ENCODE data around the gene HIBADH. TPM values are rescaled to one million over a fixed set of nuclear protein-coding genes. Genes with fewer than 3 reads are reported as not detected.

HIBADH gene
- polyA plus RNA-seq, 1 donor (not counting 4 experiments of a cell fraction or from before 2014, with no cell fraction given): 42.6 TPM

- Histone ChIP-seq H3K4me2 (ENCODE audit: control insufficient read depth, extremely low read depth, insufficient read depth, low read depth, low read length) (no peak overlapping the region), H3K9ac (ENCODE audit: control insufficient read depth, extremely low read depth, insufficient read depth, low read length) (no peak overlapping the region), H3K79me2 (ENCODE audit: control insufficient read depth, insufficient read depth, low read length) (no peaks in the 10 kb centered on the region), H3K4me3 (ENCODE audit: control insufficient read depth in 2 of 3, extremely low read depth in 1 of 3, insufficient read depth in 2 of 3, low read depth in 1 of 3, low read length in 3 of 3) (no peak overlapping the region), H3K4me1 (ENCODE audit: control insufficient read depth, extremely low read depth, insufficient read depth, low read length) (peaks cover 4% of the 10 kb centered on the region), H3K9me1 (ENCODE audit: control insufficient read depth, extremely low read depth, insufficient read depth, low read length) (no peaks in the 10 kb centered on the region), H3K27me3 (ENCODE audit: control insufficient read depth, extremely low read depth, insufficient read depth, low read length) (no peaks in the 10 kb centered on the region), H3K27ac (ENCODE audit: control insufficient read depth, insufficient read depth, low read length) (no peak overlapping the region), H3K36me3 (ENCODE audit: control insufficient read depth in 2 of 2, extremely low read depth in 1 of 2, insufficient read depth in 2 of 2, low read length in 2 of 2) (no peaks in the 10 kb centered on the region), H3K9me3 (ENCODE audit: control insufficient read depth, low read depth, low read length) (no peaks in the 10 kb centered on the region), H2AFZ (ENCODE audit: control insufficient read depth, low read length) (no peak overlapping the region), H4K20me1 (ENCODE audit: control insufficient read depth, extremely low read depth, insufficient read depth, low read length) (no peaks in the 10 kb centered on the region)
- FAIRE-seq (no peak), DNase-seq (ENCODE audit: low read depth, low spot score) (no peak)
- dilution Hi-C loops (cut with MboI; ENCODE audit: extremely low pct_ligation_motif_present, low sequenced_read_pairs): no loop called here
- no peak for TF ChIP-seq EZH2 (IDR thresholded peaks at IDR 0.05; ENCODE audit: low read length)
- no peak for TF ChIP-seq CTCF (optimal IDR thresholded peaks at IDR 0.05 in 1 of 3, IDR thresholded peaks at IDR 0.05 in 1 of 3, conservative IDR thresholded peaks at IDR 0.05 in 1 of 3; ENCODE audit: extremely low read depth in 1 of 3, insufficient read depth in 2 of 3, low read length in 3 of 3)
These were observed 59.9 kb downstream of the HIBADH start for GRCh38 chr7:27602766-27603165.

- FAIRE-seq: no peak
- peaks cover 2% of the 10 kb centered on the region for H3K4me1 ChIP-seq (ENCODE audit: control insufficient read depth, extremely low read depth, insufficient read depth, low read length)
These were observed 61.5 kb downstream of the HIBADH start for GRCh38 chr7:27601217-27601616.

More at GRCh38 chr7:27601217-27601616, 61.5 kb downstream of the HIBADH start:
- Histone ChIP-seq H3K27me3 (ENCODE audit: control insufficient read depth, extremely low read depth, insufficient read depth, low read length) (no peaks in the 10 kb centered on the region), H3K36me3 (ENCODE audit: control insufficient read depth in 2 of 2, extremely low read depth in 1 of 2, insufficient read depth in 2 of 2, low read length in 2 of 2) (no peaks in the 10 kb centered on the region), H3K9me3 (ENCODE audit: control insufficient read depth, low read depth, low read length) (no peaks in the 10 kb centered on the region), H4K20me1 (ENCODE audit: control insufficient read depth, extremely low read depth, insufficient read depth, low read length) (no peaks in the 10 kb centered on the region), H3K9ac (ENCODE audit: control insufficient read depth, extremely low read depth, insufficient read depth, low read length) (no peak overlapping the region), H2AFZ (ENCODE audit: control insufficient read depth, low read length) (no peak overlapping the region), H3K79me2 (ENCODE audit: control insufficient read depth, insufficient read depth, low read length) (no peaks in the 10 kb centered on the region), H3K4me3 (ENCODE audit: control insufficient read depth in 2 of 3, extremely low read depth in 1 of 3, insufficient read depth in 2 of 3, low read depth in 1 of 3, low read length in 3 of 3) (no peak overlapping the region), H3K4me2 (ENCODE audit: control insufficient read depth, extremely low read depth, insufficient read depth, low read depth, low read length) (no peak overlapping the region), H3K27ac (ENCODE audit: control insufficient read depth, insufficient read depth, low read length) (no peak overlapping the region), H3K9me1 (ENCODE audit: control insufficient read depth, extremely low read depth, insufficient read depth, low read length) (no peaks in the 10 kb centered on the region)
- no peak for DNase-seq (ENCODE audit: low read depth, low spot score)
- dilution Hi-C loops (cut with MboI; ENCODE audit: extremely low pct_ligation_motif_present, low sequenced_read_pairs): no loop called here
- TF ChIP-seq EZH2 (IDR thresholded peaks at IDR 0.05; ENCODE audit: low read length) (no peak), CTCF (optimal IDR thresholded peaks at IDR 0.05 in 1 of 3, IDR thresholded peaks at IDR 0.05 in 1 of 3, conservative IDR thresholded peaks at IDR 0.05 in 1 of 3; ENCODE audit: extremely low read depth in 1 of 3, insufficient read depth in 2 of 3, low read length in 3 of 3) (no peak)
